Keratinocyte (primary cell): Measurements from ENCODE around the gene ACSS2. TPM values are rescaled to one million over a fixed set of nuclear protein-coding genes. Genes with fewer than 3 reads are reported as not detected.

Experiments
- DNase-seq: peaks from one replicate; pipeline ENCODE4 v3.0.0-alpha.2; 2011; ENCODE audit warnings: low read depth, missing footprints, low spot score
- FAIRE-seq: peaks from 2 replicates; lab custom pipeline; 2011; peaks lifted over from hg19 to GRCh38; lab: Jason Lieb, UNC
- H2AFZ ChIP-seq: 2 replicates; pipeline ENCODE4 v1.6.0; 2012; ENCODE audit warnings: low read length, control low read depth, inconsistent platforms; ENCODE audit not compliant: control insufficient read depth
- H3K27ac ChIP-seq: 2 replicates; pipeline ENCODE4 v1.5.1; 2011; ENCODE audit warnings: low read length; ENCODE audit not compliant: control insufficient read depth, insufficient read depth
- H3K27me3 ChIP-seq: 3 replicates; pipeline ENCODE4 v1.6.0; 2011; ENCODE audit warnings: low read length; ENCODE audit not compliant: control insufficient read depth, insufficient read depth; ENCODE audit errors: extremely low read depth
- H3K36me3 ChIP-seq, 2 experiments: 2 replicates in 1 of 2; 3 replicates in 1 of 2; pipeline ENCODE4 v1.5.1; 2011; ENCODE audit warnings: low read length in 2 of 2, mild to moderate bottlenecking in 1 of 2; ENCODE audit not compliant: control insufficient read depth in 2 of 2, insufficient read depth in 2 of 2; ENCODE audit errors: extremely low read depth in 1 of 2
- H3K4me1 ChIP-seq: 3 replicates; pipeline ENCODE4 v1.5.1; 2011; ENCODE audit warnings: low read length; ENCODE audit not compliant: control insufficient read depth, insufficient read depth; ENCODE audit errors: extremely low read depth
- H3K4me2 ChIP-seq: 3 replicates; pipeline ENCODE4 v1.6.0; 2011; ENCODE audit warnings: low read depth, low read length; ENCODE audit not compliant: control insufficient read depth, insufficient read depth; ENCODE audit errors: extremely low read depth
- H3K4me3 ChIP-seq, 3 experiments: fragments of 200-600 bp in 1 of 3; sonication (generic) in 1 of 3; 2 replicates in 2 of 3; 3 replicates in 1 of 3; pipeline ENCODE4 v1.5.1; 2011 to 2016; ENCODE audit warnings: low read length in 3 of 3, mild to moderate bottlenecking in 3 of 3, control low read depth in 2 of 3, inconsistent platforms in 1 of 3, low read depth in 1 of 3, mixed read lengths in 1 of 3, mixed run types in 1 of 3, moderate library complexity in 1 of 3; ENCODE audit not compliant: control insufficient read depth in 2 of 3, insufficient read depth in 2 of 3; ENCODE audit errors: extremely low read depth in 1 of 3
- H3K79me2 ChIP-seq: 2 replicates; pipeline ENCODE4 v1.6.0; 2012; ENCODE audit warnings: low read length; ENCODE audit not compliant: control insufficient read depth, insufficient read depth
- H3K9ac ChIP-seq: 3 replicates; pipeline ENCODE4 v1.6.0; 2011; ENCODE audit warnings: low read length; ENCODE audit not compliant: control insufficient read depth, insufficient read depth; ENCODE audit errors: extremely low read depth
- H3K9me1 ChIP-seq: 3 replicates; pipeline ENCODE4 v1.6.0; 2011; ENCODE audit warnings: low read length; ENCODE audit not compliant: control insufficient read depth, insufficient read depth; ENCODE audit errors: extremely low read depth
- H3K9me3 ChIP-seq: 2 replicates; pipeline ENCODE4 v1.5.1; 2012; ENCODE audit warnings: low read depth, low read length; ENCODE audit not compliant: control insufficient read depth
- H4K20me1 ChIP-seq: 3 replicates; pipeline ENCODE4 v1.6.0; 2011; ENCODE audit warnings: low read length; ENCODE audit not compliant: control insufficient read depth, insufficient read depth; ENCODE audit errors: extremely low read depth
- CTCF ChIP-seq, 3 experiments: IDR thresholded peaks in 1 of 3; conservative IDR thresholded peaks in 1 of 3; optimal IDR thresholded peaks in 1 of 3; 2 replicates in 2 of 3; 3 replicates in 1 of 3; pipeline versions ENCODE3 to v1.5.1; 2011; ENCODE audit warnings: low read length in 3 of 3, mild to moderate bottlenecking in 3 of 3, moderate library complexity in 2 of 3, control low read depth in 1 of 3, inconsistent platforms in 1 of 3; ENCODE audit not compliant: insufficient read depth in 2 of 3; ENCODE audit errors: extremely low read depth in 1 of 3
- EZH2 ChIP-seq: IDR thresholded peaks from one replicate; pipeline ENCODE4 v1.6.1; 2012; ENCODE audit warnings: inconsistent platforms, mild to moderate bottlenecking, low read length, moderate library complexity
- dilution Hi-C: fragments of 300-500 bp; cut with MboI; formaldehyde crosslinking; loops from one replicate; pipeline ENCODE4 v1.7.0; 2020; ENCODE audit warnings: low sequenced_read_pairs; ENCODE audit not compliant: extremely low pct_ligation_motif_present
- polyA plus RNA-seq, 5 experiments: library from polyadenylated mRNA; depleted of rRNA in 3 of 5; stranded (reverse) in 3 of 5; stranded (forward) in 1 of 5; unstranded in 1 of 5; fragments of >200 nt; gene quantifications; 1 replicate in 1 of 5; 2 replicates in 3 of 5; 3 replicates in 1 of 5; pipeline versions ENCODE4 v1.2.1 to v1.2.3, GENCODE V29; 2011 to 2012; ENCODE audit warnings: missing spikeins in 2 of 5, low read depth in 1 of 5, low replicate concordance in 1 of 5

The ACSS2 gene
- polyA plus RNA-seq, 1 donor (not counting 4 experiments of a cell fraction or from before 2014, with no cell fraction given), result 90.6 TPM

DNA sequence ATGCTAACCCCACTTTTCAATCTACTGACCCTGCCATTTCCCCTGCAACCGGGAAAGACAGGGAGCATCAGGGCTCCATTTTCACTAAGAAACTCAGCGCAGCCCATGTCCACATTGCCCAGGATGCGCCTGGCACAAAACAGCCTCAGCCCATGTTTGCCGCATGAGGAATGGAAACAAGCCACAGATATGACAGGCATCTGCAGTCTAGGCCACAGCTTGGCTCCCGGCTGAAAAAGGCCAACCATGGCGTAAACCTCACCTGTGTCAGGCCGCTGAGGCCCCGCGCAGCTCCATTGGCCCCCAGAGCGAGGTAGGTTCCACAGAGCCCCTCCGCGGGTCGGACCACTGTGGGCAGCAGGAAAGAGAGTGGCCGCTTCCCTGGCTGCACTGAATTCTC, 25.4 kb upstream of the ACSS2 start:
- TF ChIP-seq CTCF (optimal IDR thresholded peaks at IDR 0.05 in 1 of 3, IDR thresholded peaks at IDR 0.05 in 1 of 3, conservative IDR thresholded peaks at IDR 0.05 in 1 of 3; ENCODE audit: extremely low read depth in 1 of 3, insufficient read depth in 2 of 3, low read length in 3 of 3) (no peak), EZH2 (no peak)
- Histone ChIP-seq H3K4me3 (no peak overlapping the region), H3K36me3 (peaks cover 0 to 3% of the 10 kb centered on the region in 2 experiments), H2AFZ (no peak overlapping the region), H3K27ac (no peak overlapping the region), H3K79me2 (no peaks in the 10 kb centered on the region), H4K20me1 (no peaks in the 10 kb centered on the region), H3K9me1 (no peaks in the 10 kb centered on the region), H3K4me2 (no peak overlapping the region), H3K9me3 (no peaks in the 10 kb centered on the region), H3K9ac (no peak overlapping the region), H3K4me1 (no peaks in the 10 kb centered on the region), H3K27me3 (no peaks in the 10 kb centered on the region)
- DNase-seq, result no peak
- FAIRE-seq, result no peak
- dilution Hi-C loops, result no loop called here

GRCh38 chr20:34852298-34852697, 24.1 kb upstream of the ACSS2 start:
- Histone ChIP-seq H4K20me1 (no peaks in the 10 kb centered on the region), H3K27me3 (no peaks in the 10 kb centered on the region), H3K9me1 (no peaks in the 10 kb centered on the region), H3K36me3 (peaks cover 0 to 3% of the 10 kb centered on the region in 2 experiments), H3K9ac (no peak overlapping the region), H2AFZ (no peak overlapping the region), H3K4me2 (no peak overlapping the region), H3K27ac (no peak overlapping the region), H3K4me3 (no peak overlapping the region), H3K9me3 (no peaks in the 10 kb centered on the region), H3K79me2 (no peaks in the 10 kb centered on the region), H3K4me1 (no peaks in the 10 kb centered on the region)
- TF ChIP-seq EZH2 (no peak), CTCF (optimal IDR thresholded peaks at IDR 0.05 in 1 of 3, IDR thresholded peaks at IDR 0.05 in 1 of 3, conservative IDR thresholded peaks at IDR 0.05 in 1 of 3; ENCODE audit: extremely low read depth in 1 of 3, insufficient read depth in 2 of 3, low read length in 3 of 3) (no peak)
- FAIRE-seq (no peak), DNase-seq (no peak)
- dilution Hi-C loops, result no loop called here
